CMK (cell line): ENCODE results near the gene OPCML.

Experiments
- DNase-seq: peaks from one replicate; pipeline ENCODE4 v3.0.0-alpha.2; 2010; ENCODE audit warnings: low read depth

The OPCML gene

GRCh38 chr11:132549561-132549960 is 982.7 kb downstream of the OPCML start:
- no peak for DNase-seq

DNA sequence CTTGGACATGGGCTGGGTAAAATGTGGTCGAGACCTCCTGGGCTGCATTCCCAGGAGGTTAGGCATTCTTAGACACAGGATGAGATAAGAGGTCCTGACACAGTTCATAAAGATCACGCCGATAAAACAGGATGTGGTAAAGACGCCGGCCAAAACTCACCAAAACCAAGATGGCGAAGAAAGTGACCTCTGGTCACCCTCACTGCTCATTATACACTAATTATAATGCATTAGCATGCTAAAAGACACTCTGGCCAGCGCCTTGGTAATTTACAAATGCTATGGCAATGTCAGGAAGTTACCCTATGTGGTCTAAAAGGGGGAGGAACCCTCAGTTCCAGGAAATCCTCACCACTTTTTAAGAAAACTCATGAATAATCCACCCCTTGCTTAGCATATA is 983.3 kb downstream of the OPCML start:
- DNase-seq: no peak

GRCh38 chr11:132544007-132544406 is 988.3 kb downstream of the OPCML start:
- DNase-seq: no peak

DNA sequence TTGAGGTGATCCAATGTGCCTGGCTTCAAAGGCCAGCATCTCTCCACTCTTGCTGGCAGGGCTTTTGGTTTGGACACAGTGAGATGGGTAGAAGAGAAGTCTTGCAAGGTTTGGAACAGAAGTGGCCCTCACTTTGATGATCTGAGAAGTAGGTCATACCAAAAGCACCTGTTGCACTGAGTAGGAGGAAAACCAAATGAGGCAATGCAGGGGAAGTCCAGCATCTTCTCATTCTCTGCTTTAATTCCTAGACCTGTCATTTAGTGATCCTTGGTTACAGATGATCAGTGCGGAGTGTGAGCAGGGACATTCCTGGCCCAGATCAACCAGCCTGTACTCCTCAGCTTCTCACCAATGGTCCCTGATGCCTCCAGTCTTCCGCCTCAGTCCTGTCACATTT is 990.5 kb downstream of the OPCML start:
- DNase-seq: no peak

DNA sequence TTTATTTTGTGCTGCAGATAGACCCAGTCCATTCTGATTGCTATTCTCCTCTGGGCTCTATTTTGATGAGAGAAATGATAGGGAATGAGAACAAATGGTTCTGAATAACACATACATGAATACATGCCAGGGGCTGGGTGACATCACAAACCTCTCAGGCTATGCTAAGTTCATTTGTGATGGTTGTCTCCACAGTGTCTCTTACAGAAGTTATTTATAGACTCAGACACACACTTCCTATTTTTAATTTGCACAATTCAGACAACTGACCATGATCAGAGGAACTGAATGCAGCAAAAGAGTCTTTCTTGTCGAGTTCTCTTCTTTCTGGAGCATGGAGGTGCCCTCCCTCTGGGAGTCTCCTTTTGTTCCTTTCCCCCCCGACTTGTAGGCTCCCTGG is 991.7 kb downstream of the OPCML start:
- DNase-seq: no peak

GRCh38 chr11:132539590-132540368 is 992.5 kb downstream of the OPCML start:
- no peak for DNase-seq

- DNase-seq: no peak
These were observed 993.7 kb downstream of the OPCML start for GRCh38 chr11:132538642-132539041.

DNA sequence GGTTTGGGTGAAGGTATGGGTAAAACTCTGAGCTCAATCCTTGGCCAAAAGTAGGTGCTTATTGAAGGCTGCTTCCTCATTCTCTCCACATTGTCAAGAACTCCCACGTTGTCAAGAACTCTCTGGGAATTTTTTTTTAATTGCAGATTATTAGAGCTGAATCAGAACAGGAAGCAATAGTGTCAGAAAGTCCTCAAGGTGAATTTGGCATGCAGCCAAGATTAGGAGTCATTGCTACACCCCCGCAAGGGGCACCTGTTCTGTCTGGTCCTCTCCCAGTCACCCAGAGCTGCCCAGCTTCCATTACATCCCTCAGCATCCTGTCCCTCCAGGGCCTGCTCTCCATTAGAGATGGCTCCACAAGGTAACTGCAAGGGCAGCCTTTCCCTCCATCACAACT is 996.5 kb downstream of the OPCML start:
- no peak for DNase-seq

GRCh38 chr11:132531921-132532320 is 1000.4 kb downstream of the OPCML start:
- no peak for DNase-seq

DNA sequence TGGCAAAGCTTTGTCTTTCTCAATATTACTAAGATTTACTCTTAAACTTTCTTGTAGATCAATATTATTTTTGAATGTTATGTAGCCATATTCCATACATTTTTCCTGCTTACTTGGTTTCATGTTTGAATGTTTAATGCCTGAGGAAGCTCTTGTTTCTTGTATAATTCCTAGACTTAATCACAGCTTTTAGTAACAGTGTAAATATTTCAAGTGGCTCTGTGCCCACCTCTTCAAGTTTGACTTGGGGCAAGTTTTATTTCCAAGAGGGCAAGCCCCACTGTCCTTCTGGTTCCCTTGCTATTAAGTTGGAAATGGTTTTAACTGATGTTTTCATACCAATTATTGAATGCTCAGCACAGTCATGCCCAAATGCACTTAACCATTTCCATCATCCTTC is 1004.1 kb downstream of the OPCML start:
- DNase-seq: no peak

DNA sequence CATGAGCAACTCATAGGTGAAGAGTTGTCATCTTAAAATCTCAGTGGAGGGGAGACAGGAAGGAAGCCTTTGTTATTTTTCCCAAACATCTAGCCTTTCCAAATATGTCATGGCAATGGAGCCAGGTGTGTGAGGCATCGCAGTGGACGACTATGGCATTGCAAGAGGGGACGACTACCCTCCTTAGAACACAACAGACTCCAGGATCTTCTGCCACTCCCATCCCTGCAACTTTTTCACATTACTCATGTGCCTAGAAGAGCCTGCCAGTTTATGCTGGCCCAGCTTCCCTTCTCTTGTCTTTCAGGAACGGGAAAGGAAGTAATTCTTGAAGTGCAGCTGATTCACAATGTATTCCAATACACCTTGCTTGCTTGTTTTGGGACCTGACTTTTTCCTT is 1008.4 kb downstream of the OPCML start:
- no peak for DNase-seq

- no peak for DNase-seq
These were observed 1012.1 kb downstream of the OPCML start for GRCh38 chr11:132520199-132520598.

DNA sequence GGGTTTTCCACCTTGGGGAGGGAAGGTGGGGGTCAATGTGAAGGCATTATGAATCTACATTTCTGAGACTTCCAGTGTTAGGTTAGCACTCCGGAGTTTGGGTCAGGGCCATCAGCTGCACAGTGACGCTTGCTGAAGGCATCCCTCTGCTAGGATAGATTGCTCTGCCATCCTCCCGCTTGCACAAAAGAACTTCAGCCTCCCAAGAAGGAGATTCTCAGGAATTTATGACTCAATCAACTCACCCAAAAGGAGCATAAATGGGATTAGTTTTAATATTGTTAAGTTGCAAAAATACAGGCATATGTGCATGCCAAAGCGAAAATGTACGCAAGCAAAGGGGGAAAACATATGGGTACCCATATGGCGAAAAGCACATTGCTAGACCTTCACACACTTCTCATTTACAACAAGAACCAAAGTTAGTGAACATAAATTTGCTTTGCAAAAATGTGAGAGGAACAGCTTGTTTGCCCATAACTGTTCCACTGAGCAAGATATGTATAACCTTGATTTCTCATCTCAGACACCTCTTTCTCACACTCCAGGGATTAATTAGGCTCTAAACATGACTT is 1013.0 kb downstream of the OPCML start:
- DNase-seq: no peak

DNA sequence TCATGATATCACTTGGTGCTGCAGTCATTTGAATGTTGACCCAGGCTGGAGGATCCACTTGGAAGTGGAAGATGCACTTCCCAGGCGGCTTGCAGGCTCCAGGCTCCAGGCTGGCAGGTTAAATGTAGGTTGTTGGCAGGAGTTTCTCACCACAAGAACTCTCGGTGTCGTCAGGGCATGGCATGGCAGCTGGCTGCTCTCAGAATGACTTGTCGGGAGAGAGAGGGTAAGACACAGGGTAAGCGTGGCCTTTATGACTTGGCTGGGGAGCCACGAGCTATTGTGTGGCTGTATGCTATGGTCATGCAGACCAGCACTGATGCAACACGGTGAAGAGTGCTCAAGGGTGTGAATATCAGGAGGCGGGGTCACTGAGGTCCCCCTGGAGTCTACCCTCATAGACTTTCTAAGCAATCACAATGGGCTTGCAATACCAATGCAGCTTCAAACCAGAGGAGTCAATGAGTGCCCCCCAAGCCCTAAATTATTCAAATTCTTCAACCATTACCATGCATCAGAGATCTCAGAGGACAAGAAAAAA is 1027.7 kb downstream of the OPCML start:
- no peak for DNase-seq

GRCh38 chr11:132501356-132501755 is 1030.9 kb downstream of the OPCML start:
- DNase-seq: no peak

GRCh38 chr11:132499661-132500060 is 1032.6 kb downstream of the OPCML start:
- no peak for DNase-seq

DNA sequence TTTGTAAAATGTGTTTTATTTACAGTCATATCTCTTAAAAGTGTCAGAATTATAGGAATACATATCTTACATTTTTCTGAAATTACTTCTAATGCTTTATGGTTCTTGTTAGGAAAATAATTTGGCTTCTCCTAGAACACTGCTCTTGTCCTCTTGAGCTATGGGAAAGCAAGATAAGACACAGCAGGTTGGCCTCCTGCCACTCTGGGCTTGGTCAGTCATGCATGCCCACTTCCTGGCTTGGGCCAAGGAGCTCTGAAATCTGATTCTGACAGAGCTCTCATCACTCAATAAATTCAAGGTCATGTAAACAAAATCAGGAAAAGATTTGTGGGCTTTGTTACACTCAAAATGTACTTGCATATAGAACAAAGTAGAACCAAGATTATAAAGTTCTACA is 1036.0 kb downstream of the OPCML start:
- no peak for DNase-seq

GRCh38 chr11:132493801-132494200 is 1038.5 kb downstream of the OPCML start:
- DNase-seq: no peak

DNA sequence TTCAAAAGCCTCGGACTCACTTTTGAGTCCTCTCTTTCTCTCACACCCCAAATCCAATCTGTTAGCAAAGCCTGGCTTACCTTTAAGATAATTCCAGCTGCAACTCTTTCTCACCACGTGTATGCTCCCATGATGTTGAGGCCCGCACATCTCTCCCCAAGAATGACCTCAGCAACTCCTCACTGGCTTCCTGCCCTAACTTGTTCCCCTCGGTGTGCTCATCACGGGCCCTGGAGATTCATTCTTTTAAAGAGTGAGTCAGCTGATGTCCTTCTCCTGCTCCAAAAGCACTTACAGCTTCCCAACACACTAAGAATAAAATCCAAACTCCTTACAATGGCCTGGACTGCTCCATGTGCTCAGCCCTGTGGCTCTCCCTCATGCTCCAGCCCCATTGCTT is 1041.3 kb downstream of the OPCML start:
- DNase-seq: no peak

DNA sequence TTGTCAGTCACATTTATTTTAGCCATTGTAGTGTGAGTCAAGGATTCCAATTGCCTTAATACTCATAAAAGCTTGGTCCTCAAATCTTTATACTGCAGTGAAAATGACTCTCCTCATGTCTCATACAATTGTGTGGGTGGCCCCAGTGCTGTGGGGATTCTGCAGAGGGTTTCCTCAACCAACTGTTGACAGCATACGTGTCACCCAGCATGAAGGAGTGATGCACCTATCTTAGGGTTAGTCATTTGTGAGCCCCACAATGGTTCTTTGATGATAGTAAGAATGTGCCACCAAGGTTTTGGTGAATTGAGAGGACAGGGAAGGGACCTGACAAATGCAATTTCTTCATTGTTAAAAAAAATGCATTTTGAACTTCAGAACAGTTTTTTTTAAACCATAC is 1046.2 kb downstream of the OPCML start:
- no peak for DNase-seq

GRCh38 chr11:132475026-132475425 is 1057.3 kb downstream of the OPCML start:
- DNase-seq: no peak

DNA sequence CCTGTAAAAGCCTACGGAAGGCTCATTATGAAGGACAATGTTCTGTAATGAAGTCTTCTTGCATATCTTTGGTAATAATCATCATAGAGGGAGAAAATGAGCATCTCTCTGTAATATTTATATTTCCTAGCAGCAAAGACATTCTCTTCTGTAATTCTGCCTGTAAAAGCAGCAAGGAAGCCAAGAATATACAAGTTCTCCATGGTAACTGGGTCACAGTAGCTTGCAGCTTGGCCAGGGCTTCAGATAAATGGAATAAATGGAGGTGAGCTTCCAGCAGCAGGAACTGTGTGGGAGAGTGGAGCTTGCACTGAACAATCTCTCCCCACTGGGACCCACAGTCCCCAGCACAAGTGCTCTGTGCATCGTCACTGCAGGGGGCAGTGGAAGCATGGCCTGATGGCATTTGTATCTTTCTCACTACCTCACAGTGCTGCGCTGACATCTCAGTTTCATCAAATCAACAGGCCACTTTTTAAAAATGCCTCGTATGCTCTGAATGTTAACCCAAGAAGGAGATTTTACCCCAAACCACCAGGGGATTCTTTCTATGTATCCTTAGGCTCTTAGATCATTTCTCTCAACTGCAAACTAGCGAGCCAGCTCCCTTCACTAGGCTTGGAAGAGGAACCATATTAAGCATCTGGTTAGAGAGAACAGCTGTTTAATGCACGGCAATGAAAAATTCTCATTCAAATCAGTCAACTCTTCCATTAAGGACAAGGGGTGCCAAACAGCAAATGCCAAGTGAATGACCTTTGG is 1059.7 kb downstream of the OPCML start:
- no peak for DNase-seq

GRCh38 chr11:132471466-132471865 is 1060.8 kb downstream of the OPCML start:
- no peak for DNase-seq
